Skeletal muscle tissue (tissue), 4 donors: ENCODE data around the gene RPTN. TPM values are rescaled to one million over a fixed set of nuclear protein-coding genes. Genes with fewer than 3 reads are reported as not detected.

Experiments used
- H3K27ac ChIP-seq: one replicate; pipeline ENCODE4 v1.7.0; 2013; ENCODE audit warnings: mild to moderate bottlenecking, low read depth, low read length, inconsistent platforms
- H3K27me3 ChIP-seq, 3 donors: one replicate each; pipeline ENCODE4 v1.7.0; 2013; ENCODE audit warnings: low read length in 3 of 3; ENCODE audit not compliant: control insufficient read depth in 3 of 3, insufficient read depth in 3 of 3
- H3K36me3 ChIP-seq, 3 donors: one replicate each; pipeline ENCODE4 v1.7.0; 2013; ENCODE audit warnings: low read length in 3 of 3; ENCODE audit not compliant: control insufficient read depth in 3 of 3, insufficient read depth in 3 of 3
- H3K4me1 ChIP-seq, 3 donors: one replicate each; pipeline ENCODE4 v1.7.0; 2013; ENCODE audit warnings: low read length in 3 of 3, mild to moderate bottlenecking in 3 of 3; ENCODE audit not compliant: control insufficient read depth in 3 of 3, insufficient read depth in 3 of 3
- H3K4me3 ChIP-seq, 3 donors: one replicate each; pipeline ENCODE4 v1.7.0; 2013; ENCODE audit warnings: low read length in 3 of 3
- H3K9ac ChIP-seq, 3 donors: one replicate each; pipeline ENCODE4 v1.7.0; 2013; ENCODE audit warnings: low read length in 3 of 3, mild to moderate bottlenecking in 3 of 3, moderate library complexity in 2 of 3, low read depth in 1 of 3
- H3K9me3 ChIP-seq, 3 donors: one replicate each; pipeline ENCODE4 v1.7.0; 2013; ENCODE audit warnings: low read length in 3 of 3; ENCODE audit not compliant: control insufficient read depth in 3 of 3
- total RNA-seq: library from RNA; depleted of rRNA; stranded (reverse); fragments of >200 nt; gene quantifications from one replicate; pipeline ENCODE4 v1.2.3, GENCODE V29; 2014
- donor health status: Osteomylitis.

The RPTN gene
- total RNA-seq, 1 donor from 2014 or later = not detected

- H3K9me3 ChIP-seq = peaks cover 0 to 4% (median 3%) of the 10 kb centered on the region in 3 donors
- H3K36me3 ChIP-seq = no peaks in the 10 kb centered on the region
- peak overlapping the region in 1 of 3 donors; percentile 43 for H3K4me3 ChIP-seq
- H3K4me1 ChIP-seq = peaks cover 22 to 28% (median 27%) of the 10 kb centered on the region in 3 donors
- H3K27me3 ChIP-seq = peaks cover 58 to 73% (median 63%) of the 10 kb centered on the region in 3 donors
- no peak overlapping the region for H3K27ac ChIP-seq
- no peak overlapping the region for H3K9ac ChIP-seq
Measured at GRCh38 chr1:152107031-152107983, 51.7 kb downstream of the RPTN start.

GRCh38 chr1:152104854-152105253 lies 54.2 kb downstream of the RPTN start:
- Histone ChIP-seq H3K9ac (no peak overlapping the region), H3K27ac (no peak overlapping the region), H3K36me3 (no peaks in the 10 kb centered on the region), H3K4me3 (no peak overlapping the region), H3K4me1 (peaks cover 4 to 7% (median 5%) of the 10 kb centered on the region in 3 donors), H3K27me3 (peaks cover 42 to 63% (median 45%) of the 10 kb centered on the region in 3 donors), H3K9me3 (peaks cover 0 to 4% (median 3%) of the 10 kb centered on the region in 3 donors)

Other genes with a start within 250 kb of the RPTN start
- 8.4 TPM for gene THEM4, start 249.7 kb downstream of the RPTN start, total RNA-seq
- gene S100A10, start 165.4 kb downstream of the RPTN start, total RNA-seq = 43.8 TPM
- gene S100A11, start 122.2 kb downstream of the RPTN start, total RNA-seq = 10.4 TPM
- gene TCHHL1, start 70.2 kb downstream of the RPTN start, total RNA-seq = not detected
- gene TCHH, start 43.8 kb downstream of the RPTN start, total RNA-seq = not detected
- gene HRNR, start 65.0 kb upstream of the RPTN start, total RNA-seq = not detected
- gene FLG, start 166.0 kb upstream of the RPTN start, total RNA-seq = under 0.01 TPM
- not detected for gene FLG2, start 200.8 kb upstream of the RPTN start, total RNA-seq